Neuronal stem cell (in vitro differentiated cells): Measurements from ENCODE around the gene FIGNL1.

ENCODE experiments used
- DNase-seq: peaks from one replicate; pipeline ENCODE4 v3.0.0-alpha.2; 2013; ENCODE audit warnings: low spot score
- H2AFZ ChIP-seq: one replicate; pipeline ENCODE4 v1.6.1; 2013; ENCODE audit warnings: mild to moderate bottlenecking, low read length, inconsistent platforms
- H2AK5ac ChIP-seq: 2 replicates; pipeline ENCODE4 v1.6.1; 2013; ENCODE audit warnings: low read depth, mild to moderate bottlenecking, inconsistent platforms, low read length, moderate library complexity, mixed read lengths
- H2BK120ac ChIP-seq: 2 replicates; pipeline ENCODE4 v1.6.1; 2013; ENCODE audit warnings: low read depth, mild to moderate bottlenecking, inconsistent platforms, low read length, moderate library complexity, mixed read lengths
- H2BK12ac ChIP-seq: one replicate; pipeline ENCODE4 v1.6.1; 2013; ENCODE audit warnings: low read length, inconsistent platforms
- H2BK15ac ChIP-seq: 2 replicates; pipeline ENCODE4 v1.6.1; 2013; ENCODE audit warnings: mild to moderate bottlenecking, low read length, inconsistent platforms, mixed read lengths
- H2BK5ac ChIP-seq: one replicate; pipeline ENCODE4 v1.6.1; 2013; ENCODE audit warnings: inconsistent platforms, mild to moderate bottlenecking, low read length, moderate library complexity
- H3K14ac ChIP-seq: one replicate; pipeline ENCODE4 v1.6.1; 2013; ENCODE audit warnings: low read length, inconsistent platforms
- H3K18ac ChIP-seq: 2 replicates; pipeline ENCODE4 v1.6.1; 2013; ENCODE audit warnings: low read length, inconsistent platforms
- H3K23ac ChIP-seq: 2 replicates; pipeline ENCODE4 v1.6.1; 2013; ENCODE audit warnings: low read depth, mild to moderate bottlenecking, mixed read lengths, low read length, inconsistent platforms; ENCODE audit not compliant: poor library complexity
- H3K27ac ChIP-seq: replicated peaks from 3 replicates; pipeline ENCODE4 v1.5.1; 2013; ENCODE audit warnings: low read length, inconsistent platforms
- H3K27me3 ChIP-seq, 3 experiments: 2 replicates each; pipeline ENCODE4 v1.6.1; 2013; ENCODE audit warnings: low read length in 3 of 3, mild to moderate bottlenecking in 2 of 3, inconsistent platforms in 1 of 3, low read depth in 1 of 3, mixed read lengths in 1 of 3, moderate library complexity in 1 of 3; ENCODE audit not compliant: control insufficient read depth in 3 of 3, insufficient read depth in 3 of 3
- H3K36me3 ChIP-seq, 2 donors: replicated peaks in 1 of 2; 2 replicates each; pipeline ENCODE4 v1.6.1; 2013; ENCODE audit warnings: low read length in 2 of 2; ENCODE audit not compliant: control insufficient read depth in 2 of 2, insufficient read depth in 2 of 2
- H3K4ac ChIP-seq: 2 replicates; pipeline ENCODE4 v1.6.1; 2013; ENCODE audit warnings: inconsistent platforms, mild to moderate bottlenecking, low read length, moderate library complexity
- H3K4me1 ChIP-seq, 2 donors: 1 replicate in 1 of 2; 2 replicates in 1 of 2; pipeline ENCODE4 v1.6.1; 2013; ENCODE audit warnings: low read length in 2 of 2, low read depth in 1 of 2; ENCODE audit not compliant: control insufficient read depth in 2 of 2, insufficient read depth in 1 of 2
- H3K4me2 ChIP-seq: one replicate; pipeline ENCODE4 v1.6.1; 2013; ENCODE audit warnings: mild to moderate bottlenecking, low read length, inconsistent platforms; ENCODE audit not compliant: insufficient read depth, poor library complexity, severe bottlenecking
- H3K4me3 ChIP-seq, 2 donors: 2 replicates each; pipeline ENCODE4 v1.5.1; 2013; ENCODE audit warnings: low read length in 2 of 2, mild to moderate bottlenecking in 2 of 2, inconsistent platforms in 1 of 2, moderate library complexity in 1 of 2
- H3K79me1 ChIP-seq: one replicate; pipeline ENCODE4 v1.6.1; 2013; ENCODE audit warnings: low read depth, mild to moderate bottlenecking, inconsistent platforms, low read length, moderate library complexity
- H3K9ac ChIP-seq: one replicate; pipeline ENCODE4 v1.6.1; 2013; ENCODE audit warnings: mild to moderate bottlenecking, low read depth, low read length, inconsistent platforms; ENCODE audit not compliant: poor library complexity
- H3K9me3 ChIP-seq, 2 donors: replicated peaks in 1 of 2; 2 replicates each; pipeline versions ENCODE3 to v1.6.1; 2013; ENCODE audit warnings: low read length in 2 of 2, mild to moderate bottlenecking in 2 of 2, inconsistent platforms in 1 of 2, low read depth in 1 of 2, mixed read lengths in 1 of 2, moderate library complexity in 1 of 2; ENCODE audit not compliant: control insufficient read depth in 2 of 2, insufficient read depth in 1 of 2
- H4K8ac ChIP-seq: one replicate; pipeline ENCODE4 v1.6.1; 2013; ENCODE audit warnings: low read depth, mild to moderate bottlenecking, inconsistent platforms, low read length, moderate library complexity
- H4K91ac ChIP-seq: one replicate; pipeline ENCODE4 v1.6.1; 2013; ENCODE audit warnings: low read length, low read depth, mild to moderate bottlenecking, inconsistent platforms; ENCODE audit not compliant: poor library complexity
- WGBS, 2 donors: extraction: QIAGEN DNeasy Blood & Tissue Kit; methylation state at CpG; one replicate each; pipeline ENCODE4 v1.1.7; 2013; ENCODE audit warnings: missing lambda C conversion rate in 2 of 2, mixed read lengths in 1 of 2; ENCODE audit not compliant: insufficient read length in 2 of 2, insufficient replicate concordance in 1 of 2; ENCODE audit errors: extremely low coverage in 2 of 2; 5-methylcytosine and 5-hydroxymethylcytosine counted together

Gene FIGNL1

GRCh38 chr7:50497068-50497642 lies 47.0 kb upstream of the FIGNL1 start:
- no peak for DNase-seq

DNA sequence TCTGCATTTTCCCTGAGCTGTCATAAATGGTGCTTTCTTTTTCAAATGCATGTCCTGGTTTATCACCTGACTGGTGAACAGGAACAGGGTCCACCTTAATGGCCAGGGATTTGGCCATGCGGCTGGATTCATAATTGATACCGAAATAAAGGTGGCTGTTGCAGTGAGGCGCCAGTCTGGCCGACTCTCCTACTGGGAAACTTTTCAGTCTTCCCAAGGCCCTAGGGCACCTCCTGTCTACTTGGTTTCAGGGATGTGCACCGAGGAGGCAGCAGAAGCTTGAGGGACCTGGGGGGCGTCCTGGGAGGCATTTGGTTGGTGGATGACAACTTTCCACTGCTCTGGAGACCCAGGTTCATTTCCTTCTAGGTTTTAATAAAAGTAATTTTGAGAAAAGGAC lies 46.4 kb upstream of the FIGNL1 start:
- Histone ChIP-seq H2BK15ac (no peak overlapping the region), H3K9me3 (peaks cover 0 to 2% of the 10 kb centered on the region in 2 donors), H2BK120ac (no peak overlapping the region), H2BK12ac (no peak overlapping the region), H3K36me3 (no peaks in the 10 kb centered on the region), H3K23ac (no peak overlapping the region), H4K8ac (no peak overlapping the region), H3K4ac (no peak overlapping the region), H4K91ac (no peak overlapping the region), H2BK5ac (no peak overlapping the region), H3K4me3 (no peak overlapping the region), H3K79me1 (no peaks in the 10 kb centered on the region), H3K14ac (no peak overlapping the region), H3K9ac (no peak overlapping the region), H3K27ac (no peak overlapping the region), H3K18ac (no peak overlapping the region), H2AK5ac (no peak overlapping the region), H3K27me3 (peaks cover 0 to 5% (median 0%) of the 10 kb centered on the region in 3 experiments), H3K4me2 (no peak overlapping the region), H3K4me1 (no peaks in the 10 kb centered on the region), H2AFZ (no peak overlapping the region)
- WGBS, 2 donors: no CpG with 5 or more reads among the region's 6 CpGs
- DNase-seq: no peak

More at GRCh38 chr7:50497068-50497642, 47.0 kb upstream of the FIGNL1 start:
- Histone ChIP-seq H3K36me3 (no peaks in the 10 kb centered on the region), H2BK5ac (no peak overlapping the region), H4K91ac (no peak overlapping the region), H3K27ac (no peak overlapping the region), H2AK5ac (no peak overlapping the region), H3K4ac (no peak overlapping the region), H3K4me1 (no peaks in the 10 kb centered on the region), H4K8ac (no peak overlapping the region), H3K4me3 (no peak overlapping the region), H3K9ac (no peak overlapping the region), H3K14ac (no peak overlapping the region), H2BK15ac (no peak overlapping the region), H3K9me3 (peaks cover 0 to 2% of the 10 kb centered on the region in 2 donors), H2BK12ac (no peak overlapping the region), H3K79me1 (no peaks in the 10 kb centered on the region), H2BK120ac (no peak overlapping the region), H3K4me2 (no peak overlapping the region), H3K23ac (no peak overlapping the region), H3K27me3 (peaks cover 0 to 5% (median 0%) of the 10 kb centered on the region in 3 experiments), H3K18ac (no peak overlapping the region), H2AFZ (no peak overlapping the region)
- no CpG with 5 or more reads among the region's 8 CpGs for WGBS, 2 donors

DNA sequence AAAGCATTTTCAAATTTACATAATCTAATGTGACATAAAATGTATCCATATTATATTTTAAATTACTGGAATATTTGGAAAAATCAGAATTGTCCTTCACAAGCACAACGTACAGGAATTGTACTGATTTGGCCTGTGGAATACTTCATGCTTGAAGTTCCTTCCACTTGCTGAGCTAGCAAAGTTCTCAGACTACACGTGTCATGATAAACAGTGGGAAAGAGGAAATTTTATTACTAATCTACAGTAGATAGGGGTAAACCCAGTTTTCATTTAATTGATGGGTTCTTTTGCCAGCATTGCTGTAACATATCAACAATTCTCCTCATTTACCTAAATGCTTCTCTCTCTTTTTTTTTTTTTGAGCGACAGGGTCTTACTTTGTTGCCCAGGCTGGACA lies 45.6 kb upstream of the FIGNL1 start:
- no peak overlapping the region for H2AFZ ChIP-seq
- no peak overlapping the region for H4K8ac ChIP-seq
- H2BK5ac ChIP-seq: no peak overlapping the region
- H3K4ac ChIP-seq: no peak overlapping the region
- H3K9me3 ChIP-seq: peaks cover 0 to 2% of the 10 kb centered on the region in 2 donors
- H2BK120ac ChIP-seq: no peak overlapping the region
- H3K27ac ChIP-seq: no peak overlapping the region
- no peak overlapping the region for H2AK5ac ChIP-seq
- no peak overlapping the region for H3K4me3 ChIP-seq
- H3K9ac ChIP-seq: no peak overlapping the region
- H4K91ac ChIP-seq: no peak overlapping the region
- H3K79me1 ChIP-seq: no peaks in the 10 kb centered on the region
- H2BK12ac ChIP-seq: no peak overlapping the region
- no CpG with 5 or more reads among the region's 3 CpGs for WGBS, 2 donors
- no peak overlapping the region for H3K23ac ChIP-seq
- H3K14ac ChIP-seq: no peak overlapping the region
- H2BK15ac ChIP-seq: no peak overlapping the region
- H3K4me1 ChIP-seq: no peaks in the 10 kb centered on the region
- DNase-seq: no peak
- H3K18ac ChIP-seq: no peak overlapping the region
- no peaks in the 10 kb centered on the region for H3K36me3 ChIP-seq
- no peak overlapping the region for H3K4me2 ChIP-seq
- peaks cover 0 to 5% (median 0%) of the 10 kb centered on the region in 3 experiments for H3K27me3 ChIP-seq

DNA sequence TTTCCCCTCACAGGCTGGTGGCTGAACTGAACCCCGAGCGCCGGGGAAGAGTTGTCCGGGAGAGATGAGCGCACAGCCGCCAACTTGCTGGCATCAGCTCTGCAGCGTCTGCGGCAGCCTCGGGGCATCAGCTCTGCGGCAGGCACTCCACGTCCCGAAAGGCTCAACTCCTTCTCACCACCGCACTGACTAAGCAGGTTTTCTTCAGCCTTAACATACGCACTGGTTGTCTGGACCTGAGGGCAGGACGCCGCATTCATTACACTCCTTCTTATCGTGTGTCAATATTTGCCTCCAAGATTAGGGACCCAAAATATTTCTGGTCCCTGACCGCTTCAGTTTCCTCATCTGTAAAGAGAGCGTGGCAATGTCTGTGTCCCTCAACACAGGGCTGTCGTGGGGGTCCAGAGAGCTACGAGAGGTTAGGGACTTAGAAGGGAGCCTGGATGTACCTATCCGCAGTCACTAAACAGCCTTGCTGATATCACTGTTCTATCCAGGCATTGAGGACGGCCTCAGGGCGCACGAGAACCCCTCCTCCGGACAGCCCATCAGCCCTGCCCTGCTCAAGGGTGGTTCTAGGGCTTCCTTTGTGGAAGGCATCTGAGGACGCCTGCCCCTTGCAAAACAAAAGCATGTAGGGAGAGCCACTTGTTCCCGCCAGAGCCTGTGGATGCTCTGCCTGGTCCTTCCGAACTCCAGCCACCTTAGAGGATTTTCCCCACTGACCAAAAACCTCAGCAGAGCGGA lies 42.8 kb upstream of the FIGNL1 start:
- whole genome bisulfite sequencing, 2 donors: no CpG with 5 or more reads among the region's 30 CpGs
- Histone ChIP-seq H2BK120ac (no peak overlapping the region), H3K36me3 (no peaks in the 10 kb centered on the region)

More for the DNA sequence above, 42.8 kb upstream of the FIGNL1 start:
- Histone ChIP-seq H4K8ac (no peak overlapping the region), H3K79me1 (no peaks in the 10 kb centered on the region), H2AFZ (no peak overlapping the region), H3K14ac (no peak overlapping the region), H3K4me3 (no peak overlapping the region), H3K4me1 (no peaks in the 10 kb centered on the region), H3K9ac (no peak overlapping the region), H3K18ac (no peak overlapping the region), H3K4ac (no peak overlapping the region), H3K4me2 (no peak overlapping the region), H3K27me3 (peaks cover 0 to 5% (median 0%) of the 10 kb centered on the region in 3 experiments), H2BK12ac (no peak overlapping the region), H2AK5ac (no peak overlapping the region), H3K9me3 (no peaks in the 10 kb centered on the region), H2BK15ac (no peak overlapping the region), H3K23ac (no peak overlapping the region), H2BK5ac (no peak overlapping the region), H4K91ac (no peak overlapping the region), H3K27ac (no peak overlapping the region)
- no peak for DNase-seq
